Measurements from ENCODE around the gene APOBEC4.
A peak's percentile ranks its signal among the peaks of the same experiment; 100 is the strongest.
"Not testable (repeated sequence)": the region's sequence is repeated elsewhere in the genome, so short reads cannot be mapped to it uniquely, and the experiment has no call there.

APOBEC4 gene, protein sequence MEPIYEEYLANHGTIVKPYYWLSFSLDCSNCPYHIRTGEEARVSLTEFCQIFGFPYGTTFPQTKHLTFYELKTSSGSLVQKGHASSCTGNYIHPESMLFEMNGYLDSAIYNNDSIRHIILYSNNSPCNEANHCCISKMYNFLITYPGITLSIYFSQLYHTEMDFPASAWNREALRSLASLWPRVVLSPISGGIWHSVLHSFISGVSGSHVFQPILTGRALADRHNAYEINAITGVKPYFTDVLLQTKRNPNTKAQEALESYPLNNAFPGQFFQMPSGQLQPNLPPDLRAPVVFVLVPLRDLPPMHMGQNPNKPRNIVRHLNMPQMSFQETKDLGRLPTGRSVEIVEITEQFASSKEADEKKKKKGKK

DNA sequence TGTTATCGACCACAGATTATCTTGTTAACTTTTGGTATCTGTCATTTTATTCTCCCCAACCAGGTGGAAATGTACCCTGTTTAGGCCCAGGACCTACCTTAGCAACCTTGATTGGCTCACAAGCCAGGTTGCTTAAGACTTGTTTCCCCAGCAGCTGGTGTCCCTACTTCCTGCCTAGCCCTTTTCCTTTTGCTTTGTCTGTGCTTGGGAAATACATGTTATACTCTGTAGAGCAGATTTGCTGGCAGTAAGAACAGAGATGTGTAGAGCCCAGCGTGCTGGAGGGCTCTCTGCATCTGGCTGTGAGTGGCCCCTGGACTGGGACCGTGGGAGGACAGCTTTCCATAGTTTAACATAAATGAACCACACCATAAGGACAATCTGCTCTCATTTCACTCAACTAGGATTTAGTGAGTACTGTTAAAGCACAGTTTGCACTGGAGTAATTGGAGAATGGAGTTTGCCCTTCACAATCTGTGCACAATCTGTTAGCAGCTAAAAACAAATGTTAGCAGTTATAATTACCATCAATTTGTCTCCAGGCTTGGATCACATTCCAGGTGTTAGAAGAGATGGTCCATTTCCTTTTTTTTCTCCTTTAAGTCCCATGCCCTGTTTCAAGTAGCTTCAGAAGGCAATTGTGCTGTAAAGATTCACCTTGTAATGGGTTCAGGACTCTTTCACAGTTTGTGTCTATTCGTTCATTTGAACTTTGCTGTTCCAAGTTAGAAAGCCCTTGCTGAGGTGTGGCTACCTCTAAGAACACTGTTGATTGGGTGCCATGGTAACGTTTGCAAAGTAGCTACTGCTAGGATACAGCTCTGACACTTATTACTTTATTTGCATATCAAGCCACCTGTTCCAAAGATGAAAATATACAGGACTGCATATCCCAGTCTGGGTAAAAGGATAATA is at the start of gene APOBEC4:
TSS of gene APOBEC4 (minus strand) at position 770 of the 915 bp plus-strand sequence. CDS start 4,535 bp downstream, outside the sequence.
- DNase-seq (ENCODE audit: low spot score), result no peak

DNA sequence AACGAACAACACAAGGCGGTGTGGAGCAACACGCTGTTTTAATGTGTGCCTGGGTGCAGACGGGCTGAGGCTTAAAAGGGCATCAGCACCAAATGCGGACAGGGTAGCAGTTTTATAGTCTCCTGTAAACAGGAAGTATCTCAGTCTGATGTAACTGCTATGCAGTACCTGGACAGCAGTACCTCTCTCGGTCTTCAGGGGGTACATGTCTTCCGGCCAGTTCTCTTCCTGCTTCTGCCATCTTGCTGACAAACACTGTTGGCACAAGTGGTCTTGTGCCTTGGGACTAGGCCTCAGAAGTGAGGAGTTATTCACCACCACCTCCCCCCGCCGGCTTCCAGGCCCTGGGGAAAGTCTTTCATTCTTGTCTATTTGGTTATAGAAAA is 49.7 kb upstream of the APOBEC4 start:
- no peak for DNase-seq (ENCODE audit: low spot score)

DNA sequence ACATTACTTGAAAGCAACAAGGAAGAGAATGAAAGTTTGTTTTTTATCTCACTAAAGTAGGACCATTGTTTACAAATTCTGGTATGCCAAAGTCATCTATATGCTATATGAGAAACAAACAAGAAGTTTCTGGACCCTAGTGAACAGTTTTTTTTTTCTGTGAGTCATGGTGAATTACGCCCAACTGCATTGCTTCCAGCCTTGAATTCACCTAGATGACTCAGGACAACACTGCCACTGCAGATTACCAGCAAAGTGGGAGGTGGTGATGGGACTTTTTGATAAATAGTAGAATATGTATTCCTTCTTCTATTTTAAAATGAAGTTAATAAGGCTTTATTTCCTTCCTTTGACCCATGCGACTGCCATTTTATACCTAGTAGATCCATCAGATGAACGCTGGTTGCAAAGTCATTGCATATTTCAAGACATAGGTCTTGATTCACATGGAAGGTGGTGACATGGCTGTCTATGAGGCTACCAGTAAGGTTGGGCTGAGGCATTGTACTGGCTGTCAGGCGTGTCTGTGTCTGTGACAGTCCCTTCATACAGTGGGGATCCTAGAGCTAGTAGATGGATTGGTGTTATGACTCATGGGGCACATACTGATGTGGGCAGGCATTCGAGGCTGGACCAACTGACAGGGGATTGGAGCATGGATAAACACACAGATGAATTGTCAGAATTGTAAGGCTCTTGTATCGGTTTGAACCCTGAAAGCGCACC is 49.1 kb upstream of the APOBEC4 start:
- no peak for DNase-seq (ENCODE audit: low spot score)

DNA sequence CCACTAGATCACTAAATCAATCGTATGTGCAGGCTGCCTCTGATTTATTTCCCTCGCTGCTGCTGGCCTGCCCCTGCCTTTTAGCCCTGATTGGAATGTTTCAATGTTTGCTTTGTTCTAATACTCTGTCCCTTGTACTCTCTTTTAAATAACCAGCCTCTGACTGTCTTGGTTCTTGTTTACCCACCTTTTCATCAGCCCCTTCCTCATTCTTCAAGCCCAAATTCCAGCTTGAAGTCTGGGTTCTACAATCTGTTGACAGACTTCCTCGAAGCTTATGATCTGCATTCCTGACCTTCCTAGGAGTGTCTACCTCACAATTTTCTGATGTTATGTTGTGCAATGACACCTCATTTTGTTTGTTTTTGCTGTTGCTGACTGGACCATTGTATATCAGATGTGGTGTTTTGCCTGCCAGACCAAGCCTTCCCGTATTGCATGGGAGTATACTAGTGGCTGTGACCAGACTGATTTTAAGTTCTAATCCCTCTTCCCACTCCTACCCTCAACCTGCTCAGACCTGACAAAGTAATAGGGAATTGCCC is 46.6 kb upstream of the APOBEC4 start:
- DNase-seq (ENCODE audit: low spot score), result no peak

DNA sequence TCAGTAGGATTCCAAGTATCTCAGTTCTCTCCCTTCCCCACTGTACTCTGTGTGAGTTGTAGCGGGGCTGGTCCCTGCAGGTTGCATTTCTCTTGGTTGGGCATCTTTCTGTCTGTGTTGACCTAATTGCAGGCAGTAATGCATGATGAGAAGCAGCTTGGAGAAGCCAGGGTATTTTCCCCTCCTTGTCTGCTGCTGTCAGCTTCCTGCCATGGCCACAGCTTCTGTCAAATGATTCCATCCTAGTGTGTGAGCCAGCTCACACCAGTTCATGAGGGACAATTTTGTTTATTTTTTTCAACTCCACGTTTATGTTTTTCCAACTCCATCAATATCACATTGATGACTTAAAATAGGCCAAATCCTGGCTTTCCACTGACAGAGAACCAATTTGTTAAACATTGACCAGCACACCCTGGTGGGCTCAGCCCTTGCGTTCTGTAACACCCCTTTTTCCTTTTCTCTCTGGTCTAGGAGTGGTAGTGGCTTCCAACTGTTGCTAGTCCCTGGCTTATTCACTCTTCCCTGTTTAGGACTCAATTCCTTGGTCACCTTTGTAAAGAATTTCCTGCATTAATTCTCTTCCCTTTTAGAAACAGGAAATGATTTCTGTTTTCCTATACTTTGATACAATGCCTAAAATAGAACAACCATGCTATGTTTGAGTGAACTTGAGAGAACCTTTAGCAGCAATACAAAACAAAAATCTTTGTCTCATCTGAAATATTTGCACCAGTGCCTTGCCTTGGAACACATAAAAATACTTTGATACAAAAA is 44.9 kb upstream of the APOBEC4 start:
- DNase-seq (ENCODE audit: low spot score), result no peak

DNA sequence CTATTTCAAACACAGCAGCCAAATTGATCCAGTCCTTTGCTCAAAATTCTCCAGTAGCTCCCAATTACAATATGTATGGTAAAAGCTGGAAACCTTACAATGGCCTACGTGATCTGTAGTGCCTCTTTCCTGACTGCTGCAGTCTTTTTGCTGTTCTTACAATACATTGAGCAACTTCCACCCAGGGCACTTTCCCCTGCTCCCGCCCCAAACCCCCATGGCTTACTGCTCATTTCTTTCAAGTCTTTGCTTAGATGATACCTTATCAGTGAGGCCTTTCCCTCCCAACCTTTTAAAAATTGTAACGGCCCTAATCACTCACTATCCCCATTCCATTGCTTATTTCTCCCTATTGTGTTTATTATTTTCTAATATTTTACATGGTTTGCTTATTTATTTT is 43.9 kb upstream of the APOBEC4 start:
- DNase-seq (ENCODE audit: low spot score), result no peak

DNA sequence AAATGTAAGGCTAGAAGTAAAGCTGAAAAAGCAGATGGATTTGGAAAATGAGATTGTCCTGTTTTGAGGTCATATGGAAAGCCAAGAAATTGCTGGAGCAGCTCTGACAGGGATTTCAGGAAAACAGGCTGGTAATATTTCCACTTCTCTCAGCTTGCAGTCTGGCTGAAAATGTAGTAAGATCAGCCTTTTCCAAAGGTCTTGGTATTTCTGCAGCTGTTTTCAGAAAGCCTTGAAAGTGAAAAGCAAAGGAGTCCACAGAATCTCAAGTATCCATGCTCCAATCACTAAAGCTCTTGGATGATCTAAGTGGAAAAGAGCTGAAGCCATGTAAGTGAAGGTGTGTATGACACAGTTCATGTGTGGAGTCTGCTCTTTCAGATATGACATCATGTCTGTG is 41.6 kb upstream of the APOBEC4 start:
- DNase-seq (ENCODE audit: low spot score), result no peak

DNA sequence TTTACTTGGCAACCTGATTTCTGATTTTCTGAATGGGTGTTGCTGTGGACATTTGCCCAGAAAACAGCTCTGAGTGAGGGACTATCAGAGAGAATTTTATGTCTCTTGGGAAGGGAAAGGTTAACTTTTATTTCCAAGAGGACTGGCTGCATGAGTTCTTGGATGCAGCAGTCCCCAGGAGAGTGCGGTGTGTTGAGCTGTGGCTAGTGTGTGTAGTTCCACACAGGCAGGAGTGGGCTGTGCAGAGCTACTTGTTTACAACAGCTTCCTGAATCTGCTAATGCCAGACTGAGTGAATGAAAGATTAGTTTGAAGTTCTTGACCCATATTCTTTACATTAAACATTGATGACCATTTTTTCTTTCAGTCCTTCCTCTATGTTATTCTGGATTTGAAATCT is 41.0 kb upstream of the APOBEC4 start:
- no peak for DNase-seq (ENCODE audit: low spot score)

DNA sequence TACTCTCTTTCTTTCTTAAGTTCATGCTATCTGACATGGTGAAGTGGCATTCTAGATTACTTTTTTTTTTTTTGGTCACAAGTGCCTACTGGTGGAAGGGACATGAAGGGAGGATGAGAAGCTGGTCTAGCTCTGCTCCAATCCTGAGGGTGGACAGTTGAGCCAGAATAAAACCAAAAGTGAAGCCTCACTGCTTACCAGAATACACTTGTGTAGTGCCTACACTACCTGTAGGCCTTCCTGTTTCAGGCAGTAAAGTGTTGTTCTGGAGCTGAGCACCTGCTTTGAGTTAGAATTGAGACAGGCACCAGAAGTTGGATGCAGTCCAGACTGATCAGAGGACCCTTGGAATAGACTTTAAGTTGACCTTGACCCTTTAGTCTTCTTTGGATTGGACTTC is 40.4 kb upstream of the APOBEC4 start:
- DNase-seq (ENCODE audit: low spot score), result no peak

DNA sequence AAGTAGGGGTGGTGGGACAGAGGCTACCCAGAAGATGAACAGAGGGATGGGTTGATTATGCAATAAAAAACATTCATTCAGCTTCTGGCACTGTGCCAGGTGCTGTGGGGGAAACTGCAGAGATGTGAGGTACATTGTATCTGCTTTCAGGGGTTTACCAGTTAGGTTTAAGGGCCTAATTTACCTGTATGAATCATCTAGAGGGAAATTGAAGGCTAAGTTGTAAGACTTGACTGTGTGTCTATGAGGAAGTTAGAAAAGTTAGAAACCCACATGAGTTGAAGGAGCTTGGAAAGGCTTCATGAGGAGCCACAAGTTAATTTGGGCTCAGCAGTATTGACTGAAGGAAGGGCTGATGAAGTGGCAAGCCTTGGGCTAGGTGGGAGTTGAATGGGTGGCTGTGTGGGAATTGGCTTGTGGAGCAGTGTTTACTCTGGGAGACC is 36.7 kb upstream of the APOBEC4 start:
- no peak for DNase-seq (ENCODE audit: low spot score)

DNA sequence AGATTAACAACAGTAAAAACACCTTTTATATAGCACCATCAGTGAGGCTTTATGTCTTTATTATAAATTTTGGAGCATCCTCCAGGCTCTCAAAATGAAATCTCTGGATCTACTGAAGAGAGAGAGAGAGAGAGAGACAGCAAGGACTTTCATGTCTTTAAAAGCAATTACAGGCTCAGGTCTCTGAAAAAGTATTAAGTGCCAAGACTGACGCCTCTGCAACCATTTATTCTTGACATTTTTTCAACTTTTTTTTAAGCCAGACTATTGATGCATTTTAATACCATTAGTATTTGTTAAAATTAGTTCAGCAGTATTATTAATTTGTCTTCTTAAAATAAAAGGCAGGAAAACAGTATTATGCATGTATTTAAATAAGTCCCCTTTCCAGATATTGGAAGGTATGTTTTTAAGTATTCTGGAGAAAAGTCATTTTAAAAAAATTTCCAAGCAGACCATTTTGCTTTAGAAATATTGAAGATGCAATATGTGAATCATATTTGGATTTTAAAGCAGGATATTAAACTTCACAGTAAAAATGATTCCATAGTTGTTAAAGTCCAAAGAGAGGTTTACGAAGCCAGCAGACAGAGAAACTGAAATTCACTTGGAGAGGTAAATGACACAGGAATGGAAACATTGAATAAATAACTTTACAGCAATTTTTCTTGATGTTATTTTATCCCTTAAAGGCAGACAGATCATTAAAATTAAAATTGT is 35.4 kb upstream of the APOBEC4 start:
- DNase-seq (ENCODE audit: low spot score), result no peak

DNA sequence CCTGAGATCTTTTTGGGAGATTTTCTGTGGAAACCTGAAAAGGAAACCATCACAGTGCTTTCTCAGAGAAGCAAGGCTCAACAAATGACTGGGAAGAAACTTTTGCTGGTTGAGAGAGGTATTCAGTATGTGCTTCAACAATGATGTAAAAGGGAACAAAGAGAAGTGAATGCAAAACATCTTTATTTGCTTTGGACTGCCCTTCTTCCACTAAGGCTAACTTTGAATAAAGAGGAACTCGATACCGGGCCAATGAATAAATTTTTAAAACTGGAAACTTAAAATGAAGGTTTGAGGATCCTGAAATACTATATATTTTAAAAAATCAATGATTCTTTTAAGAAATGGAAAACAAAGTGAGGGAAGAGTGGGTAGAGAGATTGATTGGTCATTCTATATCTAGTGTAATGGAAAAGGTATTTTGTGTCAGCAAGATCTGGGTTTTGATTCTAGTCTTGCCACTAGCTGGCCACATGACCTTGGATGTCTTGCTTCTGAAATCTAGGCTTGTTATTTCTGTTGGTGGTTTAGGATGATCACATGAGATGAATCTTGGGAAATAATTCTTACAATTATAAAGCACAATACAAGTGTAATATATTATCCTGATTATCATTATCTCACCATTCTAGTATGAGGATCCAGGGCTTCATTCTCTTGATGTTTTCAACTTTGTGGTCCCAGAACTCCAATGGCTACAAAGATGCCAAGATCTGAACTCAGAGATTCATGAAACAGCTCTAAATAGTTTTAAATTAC is 34.6 kb upstream of the APOBEC4 start:
- DNase-seq (ENCODE audit: low spot score), result no peak

DNA sequence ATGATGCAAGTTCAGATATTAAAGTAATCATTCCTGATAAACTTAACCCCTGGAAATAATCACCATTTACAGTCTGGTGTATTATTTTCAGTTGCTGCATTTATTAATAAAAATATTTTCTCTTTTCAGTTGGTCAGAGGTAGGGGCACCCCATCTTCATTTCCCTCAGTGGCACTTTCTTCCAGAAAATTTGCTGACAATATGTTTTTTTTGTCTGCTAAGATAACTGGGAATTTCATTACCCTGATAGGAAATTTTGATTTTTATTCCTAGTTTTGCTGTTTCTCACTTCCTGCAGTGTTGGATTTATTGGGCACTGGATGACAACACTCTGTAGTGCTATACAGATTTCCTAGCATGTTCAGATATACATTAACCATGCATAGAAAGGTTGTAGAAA is 33.1 kb upstream of the APOBEC4 start:
- DNase-seq (ENCODE audit: low spot score), result no peak

DNA sequence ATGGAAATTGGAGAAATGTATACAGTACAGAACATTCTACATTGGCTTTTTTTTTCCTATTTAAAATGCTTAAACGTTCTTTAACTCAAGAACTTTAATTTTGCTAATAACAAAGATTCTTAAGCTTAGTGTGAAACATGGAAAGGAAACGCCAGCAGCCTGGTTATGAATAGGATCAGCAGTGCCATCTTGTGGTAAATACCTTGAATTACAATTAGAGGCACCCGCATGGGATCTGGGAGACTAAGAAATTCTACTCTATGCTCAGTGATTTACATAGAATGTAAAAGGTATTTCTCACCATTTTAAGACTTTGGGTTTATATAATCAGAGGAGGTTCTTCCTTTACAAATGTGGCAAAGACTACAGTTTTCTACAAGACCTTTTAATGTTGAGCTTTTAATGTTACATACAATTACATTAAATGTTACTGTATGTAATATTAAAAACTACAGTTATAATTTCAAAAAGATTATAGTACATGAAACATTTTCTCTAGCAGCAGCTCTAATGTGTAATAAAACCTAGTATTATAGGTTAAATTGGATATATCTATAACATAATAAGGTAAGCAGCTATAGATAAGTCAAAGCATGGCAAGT is 32.1 kb upstream of the APOBEC4 start:
- peak; percentile 39 for DNase-seq (ENCODE audit: low spot score)

DNA sequence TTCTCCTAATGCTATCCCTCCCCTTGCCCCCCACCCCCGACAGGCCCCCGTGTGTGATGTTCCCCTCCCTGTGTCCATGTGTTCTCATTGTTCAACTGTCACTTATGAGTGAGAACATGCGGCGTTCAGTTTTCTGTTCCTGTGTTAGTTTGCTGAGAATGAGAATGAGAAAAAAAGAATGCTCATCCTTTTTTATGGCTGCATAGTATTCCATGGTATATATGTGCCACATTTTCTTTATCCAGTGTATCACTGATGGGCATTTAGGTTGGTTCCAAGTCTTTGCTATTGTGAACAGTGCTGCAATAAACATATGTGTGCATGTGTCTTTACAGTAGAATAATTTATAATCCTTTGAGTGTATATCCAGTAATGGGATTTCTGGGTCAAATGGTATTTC is 26.2 kb upstream of the APOBEC4 start:
- not testable (repeated sequence) for DNase-seq (ENCODE audit: low spot score)

DNA sequence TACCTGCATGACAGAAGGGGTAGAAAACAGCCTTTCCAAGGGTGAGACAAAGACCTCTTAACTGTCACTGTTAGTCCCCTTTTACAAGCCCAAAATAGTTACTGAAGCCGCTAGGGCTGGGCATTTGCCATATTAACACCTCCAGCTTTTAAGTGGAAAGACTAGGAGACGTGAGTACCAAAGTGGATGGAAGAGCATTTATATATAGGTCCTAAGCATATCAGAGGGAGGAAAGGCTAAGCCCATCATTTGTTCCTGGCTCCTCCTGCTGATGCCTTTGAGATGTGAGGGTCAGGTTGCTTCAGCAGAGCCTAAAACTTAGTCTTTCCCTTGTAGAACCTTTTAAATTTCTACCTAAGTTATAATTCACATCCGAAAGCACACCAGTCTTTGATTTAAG is 25.7 kb upstream of the APOBEC4 start:
- no peak for DNase-seq (ENCODE audit: low spot score)

DNA sequence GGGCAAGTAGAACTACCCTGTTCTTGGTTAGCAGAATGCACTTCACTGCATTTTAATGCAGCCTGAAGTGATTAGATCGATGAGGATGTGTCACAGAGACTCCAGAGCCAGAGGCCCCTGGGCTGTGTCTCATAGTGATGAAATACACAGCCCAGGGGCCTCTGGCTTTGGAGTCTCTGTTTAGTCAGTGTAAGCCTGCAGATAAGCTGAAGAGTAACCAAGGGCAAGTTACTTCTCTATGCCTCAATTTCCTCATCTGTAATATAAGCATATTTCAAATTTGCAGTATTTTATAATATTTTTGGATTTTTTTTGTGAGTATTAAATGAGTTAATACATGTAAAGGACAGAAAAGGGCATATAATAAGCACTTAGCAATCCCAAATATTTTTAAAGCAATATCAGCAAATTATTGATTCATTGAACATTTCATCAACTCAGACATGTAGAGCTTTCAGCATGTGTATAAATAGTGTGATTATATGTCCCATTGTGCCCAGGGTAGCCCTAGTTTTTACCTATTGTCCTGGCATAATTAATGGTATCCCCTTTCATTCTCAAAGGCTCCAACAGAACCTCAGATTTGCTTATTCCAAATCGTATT is 23.6 kb upstream of the APOBEC4 start:
- DNase-seq (ENCODE audit: low spot score), result no peak

DNA sequence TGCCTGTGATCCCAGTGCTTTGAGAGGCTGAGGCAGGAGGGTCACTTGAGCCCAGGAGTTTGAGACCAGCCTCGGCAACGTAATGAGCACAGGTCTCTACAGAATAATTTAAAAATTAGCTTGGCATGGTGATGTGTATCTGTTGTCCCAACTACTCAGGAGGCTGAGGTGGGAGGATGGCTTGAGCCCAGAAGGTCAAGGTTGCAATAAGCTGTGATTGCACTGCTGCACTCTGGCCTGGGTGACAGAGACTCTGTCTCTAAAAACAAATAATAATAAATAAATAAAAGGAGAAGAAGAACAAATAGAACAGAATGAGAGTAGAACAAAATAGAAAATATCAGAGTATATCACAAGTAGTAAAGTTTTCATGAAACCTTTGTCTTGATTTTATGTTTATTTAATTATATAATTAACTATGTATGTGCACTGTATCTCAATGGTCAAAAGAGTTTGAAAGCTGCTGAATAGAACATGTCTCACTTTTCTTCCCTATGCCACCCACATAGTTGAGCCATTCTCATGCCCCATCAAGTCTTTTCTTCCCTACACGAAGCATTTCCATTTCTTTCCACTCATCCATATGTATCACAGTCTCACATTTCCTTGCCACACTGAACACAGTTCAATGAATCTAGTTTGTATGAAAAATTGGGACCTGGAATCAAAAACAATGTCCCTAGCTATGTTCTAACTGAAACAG is 22.9 kb upstream of the APOBEC4 start:
- no peak for DNase-seq (ENCODE audit: low spot score)

All from putamen (tissue), 1 donor.